ENCODE results near the gene UBR7. TPM values are rescaled to one million over a fixed set of nuclear protein-coding genes. Genes with fewer than 3 reads are reported as not detected.
"Not testable (repeated sequence)": the region's sequence is repeated elsewhere in the genome, so short reads cannot be mapped to it uniquely, and the experiment has no call there.

The UBR7 gene
- total and polyA plus RNA-seq, 2 experiments from 2014 or later: 24.0 to 28.7 TPM

GRCh38 chr14:93161411-93161940, 45.6 kb upstream of the UBR7 start:
- Histone ChIP-seq H3K79me2 (ENCODE audit: insufficient read depth) (no peaks in the 10 kb centered on the region), H3K27me3 (replicated peaks; ENCODE audit: insufficient read depth) (no peaks in the 10 kb centered on the region), H3K9ac (no peak overlapping the region), H2AFZ (no peak overlapping the region), H3K9me2 (ENCODE audit: insufficient read depth) (no peaks in the 10 kb centered on the region), H3K36me3 (ENCODE audit: low read depth) (no peaks in the 10 kb centered on the region), H3K4me3 (no peak overlapping the region), H3F3A (ENCODE audit: insufficient read depth) (no peaks in the 10 kb centered on the region), H3K4me1 (ENCODE audit: insufficient read depth) (no peaks in the 10 kb centered on the region), H3K9me3 (ENCODE audit: low read depth) (no peaks in the 10 kb centered on the region), H4K20me1 (ENCODE audit: insufficient read depth) (no peaks in the 10 kb centered on the region), H3K27ac (no peak overlapping the region), H3K4me2 (ENCODE audit: unreplicated experiment) (no peak overlapping the region)
- WGBS, 2 experiments (ENCODE audit: low coverage in 1 of 2, low lambda C conversion rate in 2 of 2, missing lambda C conversion rate in 2 of 2): 4 to 9% methylated on average over 4 of the region's 4 CpGs
- DNase-seq: no peak
- TF ChIP-seq EZH2phosphoT487 (IDR thresholded peaks at IDR 0.05; ENCODE audit: insufficient read depth, low read depth): no peak
- in situ Hi-C loops (cut with MboI): no loop called here

DNA sequence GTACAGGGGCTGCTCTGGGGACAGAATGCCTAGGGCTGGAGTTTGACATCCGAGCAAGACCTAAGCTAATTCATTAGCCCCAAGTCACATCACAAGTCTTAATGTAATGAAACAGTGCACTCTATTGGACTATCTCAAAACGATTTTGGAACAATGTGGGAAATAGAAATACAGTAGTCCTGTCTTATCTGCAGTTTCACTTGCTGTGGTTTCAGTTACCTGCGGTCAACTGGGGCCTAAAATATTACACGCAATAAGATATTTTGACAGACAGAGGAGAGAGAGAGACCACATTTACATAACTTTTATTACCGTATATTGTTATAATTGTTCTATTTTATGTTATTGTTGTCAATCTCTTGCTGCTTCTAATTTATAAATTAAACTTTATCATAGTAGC, 43.5 kb upstream of the UBR7 start:
- H3K4me1 ChIP-seq (ENCODE audit: insufficient read depth): no peaks in the 10 kb centered on the region
- no peaks in the 10 kb centered on the region for H3K9me2 ChIP-seq (ENCODE audit: insufficient read depth)
- DNase-seq: no peak
- no peaks in the 10 kb centered on the region for H3K27me3 ChIP-seq (replicated peaks; ENCODE audit: insufficient read depth)
- H3F3A ChIP-seq (ENCODE audit: insufficient read depth): no peaks in the 10 kb centered on the region
- H3K79me2 ChIP-seq (ENCODE audit: insufficient read depth): no peaks in the 10 kb centered on the region
- H4K20me1 ChIP-seq (ENCODE audit: insufficient read depth): no peaks in the 10 kb centered on the region
- no peak overlapping the region for H2AFZ ChIP-seq
- H3K36me3 ChIP-seq (ENCODE audit: low read depth): no peaks in the 10 kb centered on the region
- H3K4me3 ChIP-seq: no peak overlapping the region
- H3K27ac ChIP-seq: no peak overlapping the region
- H3K9ac ChIP-seq: no peak overlapping the region
- H3K4me2 ChIP-seq (ENCODE audit: unreplicated experiment): no peak overlapping the region
- in situ Hi-C loops (cut with MboI): no loop called here
- TF ChIP-seq EZH2phosphoT487 (IDR thresholded peaks at IDR 0.05; ENCODE audit: insufficient read depth, low read depth): no peak
- 77 to 78% methylated on average over 5 of the region's 5 CpGs for WGBS, 2 experiments (ENCODE audit: low coverage in 1 of 2, low lambda C conversion rate in 2 of 2, missing lambda C conversion rate in 2 of 2)
- no peaks in the 10 kb centered on the region for H3K9me3 ChIP-seq (ENCODE audit: low read depth)

DNA sequence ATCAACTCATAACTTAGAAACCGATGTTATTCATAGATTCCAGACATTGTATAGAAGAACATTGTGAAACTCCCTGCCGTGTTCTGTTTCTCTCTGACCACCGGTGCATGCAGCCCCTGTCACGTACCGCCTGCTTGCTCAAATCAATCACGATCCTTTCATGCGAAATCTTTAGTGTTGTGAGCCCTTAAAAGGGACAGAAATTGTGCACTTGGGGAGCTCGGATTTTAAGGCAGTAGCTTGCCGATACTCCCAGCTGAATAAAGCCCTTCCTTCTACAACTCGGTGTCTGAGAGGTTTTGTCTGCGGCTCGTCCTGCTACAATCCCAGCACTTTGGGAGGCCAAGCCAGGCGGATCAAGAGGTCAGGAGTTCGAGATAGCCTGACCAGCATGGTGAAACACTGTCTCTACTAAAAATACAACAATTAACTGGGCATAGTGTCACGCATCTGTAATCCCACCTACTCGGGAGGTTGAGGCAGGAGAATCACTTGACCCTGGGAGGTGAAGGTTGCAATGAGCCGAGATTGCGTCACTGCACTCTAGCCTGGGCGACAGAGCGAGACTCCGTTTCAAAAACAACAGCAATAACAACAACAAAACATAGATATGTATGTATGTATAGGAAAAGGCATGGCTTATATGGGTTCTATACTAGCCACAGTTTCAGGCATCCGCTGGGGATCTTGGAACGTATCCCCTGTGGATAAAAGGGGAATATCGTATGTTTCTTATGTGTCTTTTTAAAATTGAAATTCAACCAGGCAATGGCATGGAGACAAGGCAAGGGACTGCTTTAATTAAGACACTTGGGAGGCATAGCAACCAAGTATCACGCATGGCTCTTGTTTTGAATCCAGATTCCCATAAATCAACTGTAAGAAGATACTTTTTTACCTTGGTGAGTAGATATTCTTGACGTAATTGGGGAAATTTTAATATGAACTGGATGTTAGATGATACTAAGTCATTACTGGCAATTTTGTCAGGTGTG, 41.5 kb upstream of the UBR7 start:
- H3K9me2 ChIP-seq (ENCODE audit: insufficient read depth); H3K9ac ChIP-seq; DNase-seq; H4K20me1 ChIP-seq (ENCODE audit: insufficient read depth); H2AFZ ChIP-seq; H3F3A ChIP-seq (ENCODE audit: insufficient read depth); H3K27me3 ChIP-seq (replicated peaks; ENCODE audit: insufficient read depth); H3K4me3 ChIP-seq; in situ Hi-C loops (cut with MboI); H3K36me3 ChIP-seq (ENCODE audit: low read depth); H3K4me2 ChIP-seq (ENCODE audit: unreplicated experiment); H3K79me2 ChIP-seq (ENCODE audit: insufficient read depth); H3K4me1 ChIP-seq (ENCODE audit: insufficient read depth); H3K27ac ChIP-seq; H3K9me3 ChIP-seq (ENCODE audit: low read depth): not testable (repeated sequence)
- 61% methylated on average over 26 of the region's 26 CpGs for WGBS, 2 experiments (ENCODE audit: low coverage in 1 of 2, low lambda C conversion rate in 2 of 2, missing lambda C conversion rate in 2 of 2)

- H4K20me1 ChIP-seq (ENCODE audit: insufficient read depth); DNase-seq; H3K27ac ChIP-seq; H3K79me2 ChIP-seq (ENCODE audit: insufficient read depth); H3K4me3 ChIP-seq; H3K27me3 ChIP-seq (replicated peaks; ENCODE audit: insufficient read depth); H2AFZ ChIP-seq; H3K4me1 ChIP-seq (ENCODE audit: insufficient read depth); H3K9me2 ChIP-seq (ENCODE audit: insufficient read depth); H3K36me3 ChIP-seq (ENCODE audit: low read depth); H3K9me3 ChIP-seq (ENCODE audit: low read depth); H3F3A ChIP-seq (ENCODE audit: insufficient read depth); H3K9ac ChIP-seq; in situ Hi-C loops (cut with MboI); H3K4me2 ChIP-seq (ENCODE audit: unreplicated experiment): not testable (repeated sequence)
- WGBS, 2 experiments (ENCODE audit: low coverage in 1 of 2, low lambda C conversion rate in 2 of 2, missing lambda C conversion rate in 2 of 2): 82 to 83% methylated on average over 9 of the region's 9 CpGs
Observed at GRCh38 chr14:93168610-93169009, 38.4 kb upstream of the UBR7 start.

GRCh38 chr14:93169619-93170018, 37.4 kb upstream of the UBR7 start:
- H3K4me3 ChIP-seq; H3K9ac ChIP-seq; H4K20me1 ChIP-seq (ENCODE audit: insufficient read depth); H3K79me2 ChIP-seq (ENCODE audit: insufficient read depth); H3K4me1 ChIP-seq (ENCODE audit: insufficient read depth); H3K27me3 ChIP-seq (replicated peaks; ENCODE audit: insufficient read depth); H3F3A ChIP-seq (ENCODE audit: insufficient read depth); H3K9me3 ChIP-seq (ENCODE audit: low read depth); H3K36me3 ChIP-seq (ENCODE audit: low read depth); in situ Hi-C loops (cut with MboI); H3K27ac ChIP-seq; H3K4me2 ChIP-seq (ENCODE audit: unreplicated experiment); H3K9me2 ChIP-seq (ENCODE audit: insufficient read depth); DNase-seq; H2AFZ ChIP-seq: not testable (repeated sequence)
- 82 to 84% methylated on average over 6 of the region's 6 CpGs for WGBS, 2 experiments (ENCODE audit: low coverage in 1 of 2, low lambda C conversion rate in 2 of 2, missing lambda C conversion rate in 2 of 2)

DNA sequence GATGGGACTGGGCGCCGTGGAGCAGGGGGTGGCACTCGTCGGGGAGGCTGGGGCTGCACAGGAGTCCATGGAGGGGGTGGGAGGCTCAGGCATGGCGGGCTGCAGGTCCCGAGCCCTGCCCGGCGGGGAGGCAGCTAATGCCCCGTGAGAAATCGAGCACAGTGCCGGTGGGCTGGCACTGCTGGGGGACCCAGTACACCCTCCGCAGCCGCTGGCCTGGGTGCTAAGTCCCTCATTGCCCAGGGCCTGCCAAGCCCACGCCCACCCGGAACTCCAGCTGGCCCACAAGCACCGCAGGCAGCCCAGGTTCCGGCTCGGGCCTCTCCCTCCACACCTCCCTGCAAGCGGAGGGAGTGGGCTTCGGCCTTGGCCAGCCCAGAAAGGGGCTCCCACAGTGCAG, 36.9 kb upstream of the UBR7 start:
- in situ Hi-C loops (cut with MboI); H3K4me2 ChIP-seq (ENCODE audit: unreplicated experiment); H3K27me3 ChIP-seq (replicated peaks; ENCODE audit: insufficient read depth); H3K9ac ChIP-seq; H3K36me3 ChIP-seq (ENCODE audit: low read depth); H4K20me1 ChIP-seq (ENCODE audit: insufficient read depth); H3K9me2 ChIP-seq (ENCODE audit: insufficient read depth); H3K4me1 ChIP-seq (ENCODE audit: insufficient read depth); DNase-seq; H2AFZ ChIP-seq; H3K79me2 ChIP-seq (ENCODE audit: insufficient read depth); H3K9me3 ChIP-seq (ENCODE audit: low read depth); H3K27ac ChIP-seq; H3K4me3 ChIP-seq; H3F3A ChIP-seq (ENCODE audit: insufficient read depth): not testable (repeated sequence)
- WGBS, 2 experiments (ENCODE audit: low coverage in 1 of 2, low lambda C conversion rate in 2 of 2, missing lambda C conversion rate in 2 of 2): 88 to 89% methylated on average over 5 to 17 of the region's 20 CpGs
